Suppressor macrophage treated with lipopolysaccharide for 1 hour (primary cell): ENCODE measurements around the gene SIGLEC8.
A peak's percentile ranks its signal among the peaks of the same experiment; 100 is the strongest.
"Not testable (repeated sequence)": the region's sequence is repeated elsewhere in the genome, so short reads cannot be mapped to it uniquely, and the experiment has no call there.

Experiments used
- DNase-seq, 3 donors: peaks; one replicate each; pipeline ENCODE4 v3.0.0-alpha.2; 2020 to 2022

The SIGLEC8 gene

DNA sequence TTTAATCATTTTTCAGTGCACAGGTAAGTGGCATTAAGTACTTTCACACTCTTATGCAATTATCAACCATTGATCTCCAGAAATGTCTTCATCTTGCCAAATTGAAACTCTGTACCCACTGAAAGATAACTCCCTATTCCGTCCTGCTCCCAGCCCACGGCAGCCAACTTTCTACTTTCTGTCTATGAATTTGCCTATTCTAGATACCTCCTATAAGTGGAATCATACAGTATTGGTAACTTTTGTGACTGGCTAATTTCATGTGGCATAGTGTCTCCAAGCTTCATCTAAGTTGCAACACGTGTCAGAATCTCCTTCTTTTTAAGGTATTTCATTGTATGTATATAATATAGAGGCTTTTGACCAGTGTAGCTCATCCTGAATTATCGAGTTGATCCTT, 14.4 kb upstream of the SIGLEC8 start:
- no peak for DNase-seq

DNA sequence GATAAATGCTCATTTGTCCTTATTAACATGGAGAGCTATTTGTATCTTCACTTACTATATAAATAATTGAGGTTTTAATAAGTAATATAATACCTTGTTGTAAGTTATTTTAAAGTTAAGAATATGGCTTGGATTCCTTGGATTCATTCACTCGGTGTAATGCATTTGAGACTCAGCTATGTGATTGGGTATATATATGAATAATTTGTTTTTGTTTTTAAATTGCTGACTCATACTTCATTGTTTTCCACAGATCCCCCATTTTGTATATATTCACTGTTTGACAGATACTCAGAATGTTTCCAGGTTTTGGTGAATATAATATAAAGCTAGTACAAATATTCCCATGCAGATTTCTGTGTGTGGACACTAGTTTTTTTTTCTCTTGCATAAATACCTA, 13.3 kb upstream of the SIGLEC8 start:
- DNase-seq = no peak

DNA sequence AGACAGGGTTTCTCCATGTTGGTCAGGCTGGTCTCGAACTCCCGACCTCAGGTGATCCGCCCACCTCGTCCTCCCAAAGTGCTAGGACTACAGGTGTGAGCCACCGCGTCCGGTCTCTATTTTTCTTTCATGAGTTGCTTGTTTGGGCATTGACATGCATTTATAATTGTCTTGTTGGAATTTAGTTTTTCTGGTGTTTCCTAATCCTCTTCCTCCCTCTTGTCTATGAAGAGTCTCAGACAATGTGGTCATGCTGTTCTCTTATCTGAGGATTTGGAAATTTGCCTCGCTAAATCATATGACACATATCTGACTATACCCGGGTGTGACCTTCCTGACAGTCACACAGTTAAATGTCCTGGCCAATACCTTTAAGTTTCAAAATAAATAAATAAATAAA, 12.7 kb upstream of the SIGLEC8 start:
- DNase-seq = peak in 2 of 3 donors; percentile 30 to 47

DNA sequence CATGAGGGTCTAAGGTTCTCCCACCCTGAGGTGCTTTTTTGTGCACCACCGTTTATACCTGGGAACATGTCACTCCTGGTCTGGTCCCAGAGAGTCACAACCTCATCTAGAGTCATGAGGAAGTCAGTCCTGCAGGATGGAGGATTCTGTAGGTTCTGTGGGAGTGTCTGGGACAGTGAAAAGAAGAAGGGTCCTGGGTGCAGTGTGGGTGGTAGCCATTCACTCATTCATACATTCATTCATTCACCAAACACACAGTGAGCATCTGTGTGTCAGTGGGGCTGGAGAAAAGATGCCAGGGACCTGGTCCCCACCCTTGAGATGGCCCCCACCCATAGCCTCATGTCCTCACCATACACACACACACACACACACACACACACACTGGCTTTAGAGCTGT, 11.4 kb upstream of the SIGLEC8 start:
- DNase-seq = no peak

DNA sequence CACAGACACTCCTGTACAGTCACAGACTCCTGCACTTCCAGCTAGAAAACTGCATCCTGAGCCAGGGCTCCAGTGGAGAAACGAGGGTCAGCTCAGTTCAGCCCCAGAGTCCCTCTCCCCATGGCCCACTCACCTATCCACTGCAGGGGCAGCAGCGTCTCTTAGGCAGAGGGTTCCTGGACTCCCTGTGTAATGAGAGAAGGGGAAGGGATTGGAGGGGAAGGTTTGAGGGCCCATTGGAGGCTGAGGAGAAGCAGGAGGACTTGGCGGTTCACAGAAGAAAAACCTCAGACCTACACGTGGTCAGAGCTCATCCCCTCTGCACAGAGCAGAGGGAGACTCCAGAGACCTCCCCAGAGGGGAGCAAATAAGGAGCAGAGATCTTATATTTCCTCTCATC, 10.9 kb upstream of the SIGLEC8 start:
- DNase-seq = no peak

DNA sequence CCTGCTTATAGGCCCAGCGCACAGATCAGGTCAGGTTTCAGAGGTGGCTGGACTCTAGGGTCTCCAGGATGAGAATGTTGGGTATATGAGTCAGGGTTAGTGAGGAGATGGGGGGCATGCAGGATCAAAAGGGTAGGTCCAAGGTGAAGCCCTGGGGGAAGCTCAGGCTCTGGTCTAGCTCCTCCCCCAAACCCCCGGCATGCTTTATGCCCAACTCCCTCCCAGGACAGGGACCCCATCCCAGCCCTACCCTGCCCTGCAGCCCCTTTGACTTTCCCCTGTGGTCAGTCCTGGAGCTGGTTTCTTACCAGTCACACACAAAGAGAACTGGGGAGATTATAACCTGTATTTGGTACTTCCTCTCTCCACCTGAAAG, 10.3 kb upstream of the SIGLEC8 start:
- DNase-seq = no peak

DNA sequence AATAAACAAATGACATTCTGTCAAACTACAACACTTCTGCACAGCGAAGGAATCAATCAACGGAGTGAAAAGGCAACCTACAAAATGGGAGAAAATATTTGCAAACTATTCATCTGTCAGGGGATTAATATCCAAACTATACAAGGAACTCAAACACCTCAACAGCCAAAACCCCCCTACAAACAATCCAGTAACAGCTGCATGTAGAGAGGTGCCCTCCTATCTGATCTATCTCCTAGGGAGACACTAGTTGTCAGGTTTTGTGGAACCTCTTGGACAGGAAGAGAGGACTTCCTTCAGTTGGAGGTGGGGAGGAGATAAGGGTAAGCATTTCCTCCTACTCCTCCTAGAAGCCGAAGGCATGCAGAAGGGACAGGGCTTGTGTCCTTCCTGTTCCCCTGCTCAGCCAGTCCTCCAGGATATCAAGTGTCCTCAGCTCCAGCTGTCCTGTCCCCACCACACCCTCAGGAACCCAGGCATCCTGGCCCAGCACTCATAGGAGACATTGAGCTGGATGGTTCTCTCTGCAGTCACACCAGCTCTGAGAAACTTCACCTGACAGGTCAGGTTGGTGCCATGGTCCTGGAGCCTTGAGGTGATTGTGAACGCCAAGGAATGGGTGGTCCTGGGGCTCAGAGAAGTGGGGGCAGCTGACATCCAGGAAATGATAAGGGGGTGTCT, 9.8 kb upstream of the SIGLEC8 start:
- no peak for DNase-seq

DNA sequence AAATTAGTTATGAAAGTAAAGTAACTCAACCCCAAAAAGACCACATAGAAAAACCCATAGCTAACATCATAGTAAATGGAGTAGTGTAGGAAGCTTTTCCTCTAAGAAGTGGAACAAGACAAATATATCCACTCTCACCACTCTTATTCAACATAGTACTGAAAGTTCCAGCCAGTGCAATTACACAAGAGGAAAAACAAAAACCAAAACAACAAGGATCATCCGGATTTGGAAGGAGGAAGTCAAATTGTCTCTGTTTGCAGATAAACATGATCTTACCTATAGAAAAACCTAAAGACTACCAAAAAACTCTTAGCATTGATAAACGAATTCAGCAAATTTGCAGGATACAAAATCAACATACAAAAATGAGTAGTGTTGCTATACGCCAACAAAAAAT, 8.5 kb upstream of the SIGLEC8 start:
- DNase-seq = peak in 2 of 3 donors; percentile 42 to 44

DNA sequence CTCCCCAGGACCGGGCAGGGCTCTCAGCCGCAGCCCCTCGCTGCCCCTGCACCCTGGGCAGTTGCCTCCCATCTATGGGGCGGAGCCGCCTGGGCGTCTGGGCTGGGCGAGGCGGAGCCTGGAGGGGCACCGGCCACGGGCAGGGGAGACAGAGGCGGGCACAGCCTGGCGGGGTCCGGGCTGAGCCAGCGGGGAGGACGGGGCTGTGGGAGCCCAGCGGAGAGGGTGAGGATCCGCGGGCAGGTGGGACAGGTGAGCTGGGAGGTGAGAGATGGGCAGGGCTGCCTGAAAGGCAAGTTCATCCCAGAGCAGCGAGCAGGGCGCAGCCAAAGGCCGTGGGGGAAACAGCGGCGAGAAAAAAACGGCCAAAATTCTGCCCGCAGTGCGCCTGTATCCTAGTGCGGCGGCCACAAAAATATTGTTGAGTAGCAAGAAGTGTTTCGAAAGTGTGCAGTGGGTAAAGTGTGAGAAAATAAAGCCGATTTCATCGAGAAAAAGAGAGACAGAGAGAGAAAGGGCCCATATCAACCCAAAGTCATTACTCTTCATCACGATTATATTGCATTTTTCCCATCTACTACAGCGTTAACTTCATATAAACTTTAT, 5.8 kb upstream of the SIGLEC8 start:
- DNase-seq = not testable (repeated sequence)

DNA sequence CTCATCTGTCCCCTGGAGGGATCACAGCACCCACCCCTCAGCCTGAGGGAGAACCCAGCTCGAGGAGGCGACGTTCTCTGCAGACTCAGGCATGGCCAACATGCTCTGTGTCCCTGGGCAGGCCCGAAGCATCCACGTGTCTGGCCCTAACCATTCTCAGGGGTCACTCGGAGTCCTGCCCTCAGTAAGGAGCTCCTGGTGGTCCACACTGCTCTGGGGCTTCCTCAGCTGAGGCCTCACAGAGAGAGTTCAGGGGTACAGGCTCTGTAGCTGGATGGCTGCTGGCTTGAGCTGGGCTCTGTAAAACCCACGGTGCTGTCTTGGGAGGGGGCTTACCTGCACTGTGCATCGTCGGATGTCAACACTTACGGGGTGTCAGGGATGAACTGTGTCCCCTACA, 4.4 kb upstream of the SIGLEC8 start:
- no peak for DNase-seq

DNA sequence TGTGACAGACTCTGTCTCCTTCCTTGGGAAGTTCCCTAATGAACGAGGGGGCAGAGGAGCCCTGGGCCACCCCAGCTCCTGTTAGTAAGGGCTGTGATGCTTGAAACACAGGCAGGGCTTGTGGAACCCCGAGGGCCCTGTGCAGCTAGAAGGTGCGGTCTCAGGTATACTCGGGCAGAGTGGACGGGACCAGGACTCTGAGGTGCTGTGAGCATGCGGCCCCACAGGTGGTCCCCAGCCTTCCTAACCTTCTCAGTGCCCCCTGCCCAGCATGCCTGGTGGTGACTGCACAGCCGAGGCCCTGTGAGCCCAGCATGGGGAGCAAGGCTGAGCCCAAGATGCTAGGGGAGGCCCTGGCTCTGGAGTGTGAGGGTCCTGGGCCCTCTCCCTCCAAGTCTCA, 4.0 kb upstream of the SIGLEC8 start:
- DNase-seq = peak in 1 of 3 donors; percentile 23

DNA sequence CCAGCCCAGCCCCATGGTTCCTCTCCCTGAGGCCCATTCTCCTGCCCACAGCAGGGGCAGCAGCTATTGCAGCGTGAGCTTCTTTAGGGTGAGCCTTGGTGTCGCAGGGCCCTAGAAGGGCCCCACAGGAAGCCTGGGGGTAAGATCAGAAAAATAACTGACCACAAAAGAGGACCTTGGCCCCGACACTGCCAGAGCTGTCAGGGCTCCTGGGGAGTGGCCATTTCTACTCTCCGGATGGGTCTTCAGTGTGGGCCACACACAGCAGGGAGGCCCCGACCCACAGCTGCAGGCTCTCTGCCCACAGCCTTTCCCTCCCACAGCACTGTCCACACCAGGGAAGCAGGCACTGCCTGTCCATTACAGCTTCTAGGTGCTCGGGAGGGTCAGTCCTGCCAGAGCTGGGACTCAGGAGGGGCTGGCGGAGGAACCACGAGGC, 3.5 kb upstream of the SIGLEC8 start:
- peak; percentile 34 to 48 (median 34) for DNase-seq

DNA sequence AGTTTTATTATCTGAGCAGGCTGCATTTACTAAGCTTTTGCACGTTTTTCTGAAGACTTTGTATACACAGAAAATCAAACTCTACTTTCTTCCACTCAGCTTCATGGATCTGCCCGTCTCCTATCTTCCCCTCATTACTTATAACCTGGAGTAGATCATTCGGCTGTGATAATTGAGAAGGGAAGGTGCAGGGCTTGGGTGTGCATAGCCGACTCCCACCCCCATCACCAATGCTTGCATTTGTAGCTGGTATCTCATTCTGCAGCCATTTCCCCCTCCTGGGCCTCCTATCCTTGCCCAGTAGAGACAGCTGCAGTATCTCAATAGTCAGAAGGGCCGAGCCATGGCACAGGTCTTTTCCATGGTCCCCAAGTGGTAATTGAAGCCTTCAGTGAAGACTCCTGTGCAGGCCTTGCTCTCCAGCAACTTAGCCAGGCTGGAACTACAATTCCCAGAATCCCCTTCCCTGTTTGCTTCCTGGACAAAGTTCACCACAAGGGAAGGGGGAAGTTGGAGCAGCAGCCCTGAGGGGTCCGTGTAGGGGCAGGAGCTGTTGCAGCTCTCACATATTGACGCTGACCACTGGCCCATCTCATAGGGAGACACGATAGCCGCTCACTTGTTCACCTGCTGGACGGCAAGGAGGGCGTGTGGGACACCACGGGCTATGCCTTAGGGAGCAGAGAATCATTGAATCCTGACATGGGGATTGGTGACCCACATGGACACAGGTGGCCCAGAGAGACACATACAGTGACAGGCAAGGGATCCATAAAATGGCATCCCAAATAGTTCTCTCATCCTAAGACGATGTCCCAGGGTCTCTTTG, 2.1 kb upstream of the SIGLEC8 start:
- DNase-seq = peak; percentile 48 to 52 (median 50)

DNA sequence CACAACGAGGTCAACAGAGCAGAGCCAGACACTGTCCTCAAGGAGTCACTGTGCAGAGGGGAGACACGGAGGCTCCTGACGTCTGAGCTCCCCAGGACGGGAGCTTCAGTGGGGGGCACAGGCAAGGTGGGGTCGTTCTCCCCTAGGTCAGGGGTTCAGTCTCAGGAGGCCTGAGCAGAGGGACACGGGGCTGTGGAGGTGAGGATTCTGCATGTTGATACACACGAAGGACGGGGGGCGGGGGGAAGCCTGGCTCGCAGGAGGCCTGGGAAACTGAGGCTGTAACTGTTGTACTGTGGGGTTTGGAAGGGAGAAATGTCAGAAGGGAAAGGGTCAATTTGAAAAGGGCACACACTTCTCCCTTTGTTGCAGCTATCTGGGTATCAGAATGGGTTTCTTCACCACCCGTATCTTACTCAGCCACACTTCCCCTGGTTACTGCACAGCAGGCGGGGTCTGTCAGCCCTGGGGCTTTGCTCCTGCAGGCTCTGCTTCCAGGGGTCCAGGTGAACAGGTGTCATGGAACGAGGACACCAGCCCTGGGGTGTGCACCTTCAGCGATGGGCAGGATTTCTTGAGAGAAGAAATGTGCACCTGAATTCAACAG, 748 bp upstream of the SIGLEC8 start:
- no peak for DNase-seq

DNA sequence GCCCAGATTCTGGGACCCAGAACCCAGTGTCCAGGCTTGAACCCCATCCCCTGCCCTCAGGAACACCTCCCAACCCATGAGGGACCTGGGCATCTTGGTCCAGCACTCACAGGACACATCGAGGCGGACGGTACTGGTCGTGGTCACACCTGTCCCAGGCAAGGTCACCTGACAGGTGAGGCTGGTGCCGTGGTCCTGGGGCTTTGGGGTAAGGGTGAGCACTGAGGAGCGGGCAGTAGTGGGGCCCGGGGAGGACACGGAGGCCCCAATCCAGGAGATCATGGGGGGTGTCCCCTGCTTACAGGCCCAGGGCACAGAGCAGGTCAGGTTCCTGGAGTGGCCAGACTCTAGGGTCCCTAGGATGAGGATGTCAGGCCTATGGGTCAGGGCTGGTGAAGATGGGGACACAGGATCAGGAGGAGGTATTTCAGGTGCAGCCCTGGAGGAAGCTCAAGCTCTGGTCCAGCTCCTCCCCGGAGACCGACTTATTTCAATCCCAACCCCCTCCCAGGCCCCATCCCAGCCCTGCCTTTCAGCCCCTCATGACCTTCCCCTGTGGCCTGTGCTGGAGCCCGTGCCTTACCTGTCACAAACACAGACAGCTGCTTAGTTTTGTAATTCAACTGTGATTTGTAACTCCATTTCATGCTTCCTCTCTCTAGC, 772 bp downstream of the SIGLEC8 start:
- no peak for DNase-seq

DNA sequence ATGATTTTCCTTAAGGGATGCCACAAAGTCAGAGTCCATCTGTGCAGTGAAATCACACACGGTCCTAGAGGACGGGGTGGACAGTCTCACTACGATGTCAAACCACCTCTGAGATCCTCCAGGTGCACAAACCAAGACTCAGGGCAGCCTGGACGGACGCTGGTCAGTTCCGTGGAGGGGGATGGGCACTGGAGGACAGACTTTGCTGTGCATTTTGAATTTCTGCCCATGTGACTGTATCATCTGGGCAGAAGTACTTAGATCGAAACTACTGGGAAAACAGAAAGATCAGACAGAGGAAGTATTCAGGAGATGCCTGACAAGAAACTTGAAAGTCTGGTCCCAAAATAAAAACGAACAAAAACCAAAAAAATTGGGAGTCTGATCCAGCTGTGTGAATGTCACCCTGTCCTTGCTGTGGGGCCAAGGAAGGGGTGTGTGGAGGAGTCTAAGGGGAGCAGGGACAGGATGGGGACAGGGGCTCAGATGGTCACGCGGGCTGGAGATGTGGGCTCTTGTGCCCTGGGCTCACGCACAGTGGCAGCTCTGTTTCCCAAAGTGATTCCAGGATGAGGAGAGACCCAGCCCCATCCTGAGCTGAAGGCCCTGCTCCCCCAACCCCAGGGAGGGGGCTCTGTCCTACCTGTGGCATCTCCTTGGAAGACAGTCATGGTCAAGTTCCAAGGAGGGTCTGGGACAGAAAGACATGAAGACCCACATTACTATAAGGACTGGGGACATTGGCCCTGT, 1.5 kb downstream of the SIGLEC8 start:
- DNase-seq = no peak

DNA sequence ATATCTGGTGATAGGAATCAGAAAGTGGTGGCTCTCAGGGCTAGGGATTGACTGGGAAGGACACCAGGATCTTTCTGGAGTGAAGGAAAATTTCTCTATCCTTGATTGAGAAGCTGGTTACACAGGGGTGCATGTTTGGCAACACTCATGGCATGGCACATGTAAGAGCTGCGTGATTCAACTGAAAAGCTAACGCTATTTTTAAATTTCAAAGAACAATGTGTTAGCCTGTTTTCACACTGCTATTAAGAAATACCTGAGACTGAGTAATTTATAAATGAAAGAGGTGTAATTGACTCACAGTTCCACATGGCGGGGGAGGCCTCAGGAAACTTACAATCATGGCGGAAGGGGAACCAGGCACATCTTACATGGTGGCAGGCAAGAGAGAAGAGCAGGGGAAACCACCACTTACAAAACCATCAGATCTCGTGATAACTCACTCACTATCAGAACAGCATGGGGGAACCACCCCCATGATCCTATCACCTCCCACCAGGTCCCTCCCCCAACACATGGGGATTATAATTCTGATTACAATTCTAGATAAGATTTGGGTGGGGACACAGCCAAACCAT, 7.4 kb downstream of the SIGLEC8 start:
- no peak for DNase-seq

DNA sequence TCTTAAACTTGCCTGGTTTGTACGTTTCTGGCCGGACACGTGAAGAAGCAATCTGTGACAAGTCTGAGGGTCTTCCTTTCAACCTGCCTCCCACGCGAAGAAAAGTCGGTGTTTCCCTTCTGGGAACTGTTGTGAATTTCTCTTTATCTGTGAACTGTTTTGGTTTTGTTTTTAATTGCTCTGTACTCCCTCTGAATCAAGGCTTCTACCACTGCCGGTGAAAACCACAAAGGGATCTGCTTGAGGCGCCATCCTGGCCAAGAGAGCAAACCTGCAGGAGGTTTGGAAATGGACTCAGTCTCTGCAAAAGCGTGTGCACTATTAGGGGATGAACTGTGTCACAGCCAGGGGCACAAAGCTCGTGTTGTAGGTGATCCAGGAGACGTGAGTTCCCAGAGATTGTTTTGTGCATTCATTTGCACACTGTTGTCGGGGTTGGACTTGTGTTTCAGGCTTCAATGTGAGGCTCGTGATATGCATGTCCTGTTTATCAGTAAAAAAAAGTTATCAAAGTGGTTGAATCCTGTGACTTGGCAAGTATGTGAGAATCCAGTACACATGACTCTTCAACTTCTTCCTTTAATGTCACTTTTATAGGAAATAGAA, 9.7 kb downstream of the SIGLEC8 start:
- DNase-seq = peak in 2 of 3 donors; percentile 30 to 35

DNA sequence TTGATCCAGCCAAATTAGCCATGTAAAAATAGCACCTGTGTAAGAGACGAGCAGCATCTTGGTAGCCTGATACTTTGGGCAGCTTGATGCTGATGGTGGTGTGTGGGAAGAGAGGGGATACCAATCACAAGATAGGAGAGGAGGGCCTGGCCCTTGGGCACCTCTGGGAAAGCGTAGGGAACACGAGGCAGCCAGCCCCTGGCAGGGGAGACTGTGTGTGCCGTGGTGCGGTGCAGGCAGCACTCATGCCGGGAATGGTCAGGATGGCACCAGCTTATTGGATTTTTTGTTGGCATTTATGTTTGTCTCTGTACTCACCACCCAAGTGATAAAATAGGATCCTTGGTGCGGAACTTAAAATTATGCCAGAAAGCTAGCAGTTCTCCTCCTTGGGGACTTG, 10.2 kb downstream of the SIGLEC8 start:
- no peak for DNase-seq

DNA sequence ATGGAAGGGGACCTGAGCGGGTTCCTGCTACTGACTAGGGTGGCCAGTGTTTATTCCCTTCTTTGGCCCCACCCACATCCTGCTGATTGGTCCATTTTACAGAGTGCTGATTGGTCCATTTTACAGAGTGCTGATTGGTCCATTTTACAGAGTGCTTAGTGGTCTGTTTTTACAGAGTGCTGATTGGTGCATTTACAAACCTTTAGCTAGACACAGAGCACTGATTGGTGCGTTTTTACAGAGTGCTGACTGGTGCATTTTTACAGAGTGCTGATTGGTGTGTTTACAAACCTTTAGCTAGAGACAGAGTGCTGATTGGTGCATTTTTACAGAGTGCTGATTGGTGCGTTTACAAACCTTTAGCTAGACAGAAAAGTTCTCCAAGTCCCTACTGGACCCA, 10.7 kb downstream of the SIGLEC8 start:
- not testable (repeated sequence) for DNase-seq
